BJ (cell line): Measurements from ENCODE around the gene ZBTB44. TPM values are rescaled to one million over a fixed set of nuclear protein-coding genes. Genes with fewer than 3 reads are reported as not detected.

Experiments used
- CTCF ChIA-PET: fragments of 350-600 bp; formaldehyde crosslinking; extraction: SDS; loops from one replicate; lab custom pipeline; 2021; ENCODE audit warnings: antibody characterized with exemption, inconsistent platforms; lab: Yijun Ruan, JAX
- POLR2A ChIA-PET: fragments of 300-600 bp; sonication (Branson Sonifier 250); formaldehyde crosslinking; extraction: SDS; loops from one replicate; lab custom pipeline; 2021; ENCODE audit warnings: antibody characterized with exemption; lab: Charles Lee
- DNase-seq: peaks from one replicate; pipeline ENCODE4 v3.0.0-alpha.2; 2011; ENCODE audit warnings: low read depth
- H3K27me3 ChIP-seq: 2 replicates; pipeline ENCODE4 v1.6.0; 2011; ENCODE audit warnings: low read length; ENCODE audit not compliant: control insufficient read depth, insufficient read depth
- H3K36me3 ChIP-seq: 2 replicates; pipeline ENCODE4 v1.5.1; 2011; ENCODE audit warnings: low read length; ENCODE audit not compliant: control insufficient read depth, insufficient read depth
- H3K4me3 ChIP-seq: 2 replicates; pipeline ENCODE4 v1.5.1; 2011; ENCODE audit warnings: low read depth, mild to moderate bottlenecking, control low read depth, low read length
- polyA plus RNA-seq: library from polyadenylated mRNA; depleted of rRNA; stranded (reverse); fragments of >200 nt; gene quantifications from 2 replicates; pipeline ENCODE4 v1.2.3, GENCODE V29; 2011
- TF ChIP-seq, protein P1 (sequence below): IDR thresholded peaks from 2 replicates; pipeline ENCODE4 v1.5.1; 2011; ENCODE audit warnings: low read depth, mild to moderate bottlenecking, control low read depth, inconsistent platforms, low read length, moderate library complexity; ENCODE audit not compliant: insufficient read depth

ZBTB44 gene
- polyA plus RNA-seq, 1 experiment: 11.5 TPM

DNA sequence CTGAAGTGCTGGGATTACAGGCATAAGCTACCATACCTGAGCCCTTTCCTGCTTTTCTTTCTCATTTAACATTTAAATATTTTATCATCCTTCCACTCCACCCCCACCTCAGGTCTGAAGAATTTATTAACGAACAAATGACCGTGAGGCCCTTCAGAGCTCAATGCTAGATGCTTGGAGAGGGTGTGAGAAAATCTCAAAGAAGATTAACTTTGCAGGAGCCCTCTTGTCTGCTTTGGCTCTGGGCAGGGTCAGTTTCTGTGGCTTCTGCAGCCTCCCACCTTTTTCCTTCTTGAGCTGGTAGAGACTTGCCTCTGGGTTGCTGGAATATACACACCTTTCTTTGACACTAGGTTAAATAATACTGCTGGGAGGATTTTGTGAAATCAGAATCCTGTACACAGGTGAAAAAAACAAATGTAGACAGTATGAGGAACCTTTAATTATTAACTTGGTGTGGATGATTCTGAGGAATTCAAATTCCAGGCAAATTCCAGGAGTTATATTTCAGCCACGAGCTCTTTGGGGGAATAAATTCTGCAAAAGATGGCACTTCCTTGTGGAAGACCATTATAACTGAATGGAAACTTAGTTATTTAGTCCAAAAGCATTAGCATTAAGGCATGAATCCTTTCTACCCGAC is 3.4 kb upstream of the ZBTB44 start:
- Histone ChIP-seq H3K4me3 (no peak overlapping the region), H3K36me3 (no peaks in the 10 kb centered on the region), H3K27me3 (no peaks in the 10 kb centered on the region)
- CTCF ChIA-PET: no interaction called here
- DNase-seq: no peak
- TF ChIP-seq, protein P1, sequence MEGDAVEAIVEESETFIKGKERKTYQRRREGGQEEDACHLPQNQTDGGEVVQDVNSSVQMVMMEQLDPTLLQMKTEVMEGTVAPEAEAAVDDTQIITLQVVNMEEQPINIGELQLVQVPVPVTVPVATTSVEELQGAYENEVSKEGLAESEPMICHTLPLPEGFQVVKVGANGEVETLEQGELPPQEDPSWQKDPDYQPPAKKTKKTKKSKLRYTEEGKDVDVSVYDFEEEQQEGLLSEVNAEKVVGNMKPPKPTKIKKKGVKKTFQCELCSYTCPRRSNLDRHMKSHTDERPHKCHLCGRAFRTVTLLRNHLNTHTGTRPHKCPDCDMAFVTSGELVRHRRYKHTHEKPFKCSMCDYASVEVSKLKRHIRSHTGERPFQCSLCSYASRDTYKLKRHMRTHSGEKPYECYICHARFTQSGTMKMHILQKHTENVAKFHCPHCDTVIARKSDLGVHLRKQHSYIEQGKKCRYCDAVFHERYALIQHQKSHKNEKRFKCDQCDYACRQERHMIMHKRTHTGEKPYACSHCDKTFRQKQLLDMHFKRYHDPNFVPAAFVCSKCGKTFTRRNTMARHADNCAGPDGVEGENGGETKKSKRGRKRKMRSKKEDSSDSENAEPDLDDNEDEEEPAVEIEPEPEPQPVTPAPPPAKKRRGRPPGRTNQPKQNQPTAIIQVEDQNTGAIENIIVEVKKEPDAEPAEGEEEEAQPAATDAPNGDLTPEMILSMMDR: no peak
- POLR2A ChIA-PET: no interaction called here

DNA sequence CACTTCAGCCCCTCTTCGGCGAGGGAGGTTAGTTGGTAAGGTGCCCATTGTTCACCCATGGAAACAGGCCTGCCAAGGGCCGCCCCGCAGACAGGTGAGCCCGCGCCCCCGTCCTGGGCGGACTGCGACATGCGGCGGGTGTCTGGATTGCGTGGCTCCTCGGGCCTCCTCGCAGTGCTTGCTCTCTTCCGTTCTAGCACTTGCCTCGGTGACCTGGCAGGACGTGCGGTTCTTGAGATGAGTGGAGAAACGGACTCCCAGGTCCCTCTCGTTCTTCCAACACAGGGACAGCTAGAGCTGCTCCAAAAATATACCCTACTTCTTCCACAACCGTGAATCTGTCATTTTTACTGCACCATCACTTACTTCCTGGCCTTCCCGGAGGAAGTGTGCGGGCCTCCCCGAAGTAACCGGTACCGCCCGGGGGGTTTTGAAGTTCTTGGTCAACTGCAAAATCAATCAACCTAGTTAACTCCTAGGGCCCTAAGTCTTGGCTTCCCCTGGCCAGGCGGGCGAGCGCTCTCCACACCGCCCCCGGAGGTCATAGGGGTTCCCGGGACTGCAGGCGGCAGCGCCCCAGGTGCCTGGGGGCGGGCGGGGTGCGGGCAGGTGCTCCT is 745 bp upstream of the ZBTB44 start:
- POLR2A ChIA-PET: no interaction called here
- Histone ChIP-seq H3K36me3 (no peaks in the 10 kb centered on the region), H3K4me3 (peak overlapping the region; percentile 7; the same call in 1 of the 2 replicates), H3K27me3 (no peaks in the 10 kb centered on the region)
- CTCF ChIA-PET: no interaction called here
- TF ChIP-seq, protein P1: no peak
- DNase-seq: no peak

DNA sequence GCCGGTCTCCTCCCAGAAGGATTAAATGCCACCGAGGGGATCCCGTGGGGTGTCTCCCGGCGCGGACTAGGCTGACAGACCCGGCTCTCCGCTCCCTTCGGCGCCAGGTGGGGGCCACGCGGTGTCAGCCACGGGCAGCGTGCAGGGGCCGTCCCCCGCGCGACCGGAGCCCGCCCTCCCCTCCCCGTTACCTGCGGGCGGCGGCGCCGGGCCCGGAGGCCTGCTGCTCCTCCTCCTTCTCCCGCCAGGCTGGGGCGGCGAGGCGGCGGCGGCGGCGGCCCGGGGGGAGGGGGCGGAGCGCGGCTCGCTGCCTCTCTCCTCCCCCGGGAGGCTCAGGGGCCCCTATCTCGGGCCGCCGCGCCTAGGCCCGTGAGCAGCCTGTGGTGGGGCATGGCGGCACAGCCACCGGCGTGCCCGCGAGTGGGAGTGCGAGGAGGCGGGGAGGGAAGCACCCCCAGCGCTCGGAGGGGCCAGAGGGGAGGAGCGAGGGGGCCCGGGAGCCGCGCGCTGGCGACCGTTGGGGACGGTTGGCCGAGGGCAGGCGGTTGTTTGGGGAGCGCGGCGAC is 450 bp downstream of the ZBTB44 start:
- DNase-seq: no peak
- ChIA-PET POLR2A (no interaction called here), CTCF (no interaction called here)
- Histone ChIP-seq H3K27me3 (no peaks in the 10 kb centered on the region), H3K4me3 (peak overlapping the region; percentile 78), H3K36me3 (no peaks in the 10 kb centered on the region)
- TF ChIP-seq, protein P1: no peak

DNA sequence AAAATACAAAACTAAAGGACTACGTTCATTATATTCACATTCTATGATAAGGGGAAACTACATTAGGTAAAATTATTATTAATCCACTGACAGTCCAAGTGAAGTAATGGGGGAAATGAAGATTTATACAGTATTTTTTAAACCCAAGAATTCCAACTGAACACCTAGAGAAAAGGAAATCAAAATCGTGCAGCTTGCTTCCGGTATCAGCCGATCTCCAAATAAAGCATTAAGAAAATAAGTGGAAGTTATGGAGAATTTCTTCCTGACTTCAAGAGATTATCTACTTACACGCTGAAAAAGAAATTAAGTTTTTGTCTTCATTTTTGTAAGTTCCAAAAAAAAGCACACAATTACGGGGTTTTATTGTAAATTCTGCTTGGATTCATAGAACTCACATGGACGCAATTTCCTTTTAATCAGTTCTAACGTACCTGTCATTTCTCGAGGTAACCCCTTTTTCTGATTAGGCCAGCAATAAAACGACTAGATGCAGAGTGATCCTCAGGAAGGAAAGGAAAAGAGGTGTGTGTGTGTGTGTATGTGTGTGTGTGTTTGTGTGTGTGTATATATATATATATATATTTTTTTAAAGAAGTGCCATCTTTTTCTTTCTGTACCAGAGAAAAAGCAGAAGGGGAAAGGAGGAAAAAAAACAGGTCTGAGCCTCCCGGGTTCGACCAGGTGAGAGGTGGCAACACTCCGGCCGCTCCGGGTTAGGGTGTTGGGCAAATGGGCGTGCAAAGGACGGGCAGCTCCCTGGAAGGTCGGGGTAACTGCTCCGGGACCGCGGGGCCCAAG is 1.1 kb downstream of the ZBTB44 start:
- TF ChIP-seq, protein P1: no peak
- Histone ChIP-seq H3K4me3 (peak overlapping the region; percentile 78), H3K36me3 (no peaks in the 10 kb centered on the region), H3K27me3 (no peaks in the 10 kb centered on the region)
- POLR2A ChIA-PET: interaction anchor here (0.7 to 1.0 kb wide), 2 partner anchors 10 to 113 kb away, joined by 5 to 7 read pairs; no protein-coding TSS in a partner anchor
- CTCF ChIA-PET: no interaction called here
- no peak for DNase-seq

DNA sequence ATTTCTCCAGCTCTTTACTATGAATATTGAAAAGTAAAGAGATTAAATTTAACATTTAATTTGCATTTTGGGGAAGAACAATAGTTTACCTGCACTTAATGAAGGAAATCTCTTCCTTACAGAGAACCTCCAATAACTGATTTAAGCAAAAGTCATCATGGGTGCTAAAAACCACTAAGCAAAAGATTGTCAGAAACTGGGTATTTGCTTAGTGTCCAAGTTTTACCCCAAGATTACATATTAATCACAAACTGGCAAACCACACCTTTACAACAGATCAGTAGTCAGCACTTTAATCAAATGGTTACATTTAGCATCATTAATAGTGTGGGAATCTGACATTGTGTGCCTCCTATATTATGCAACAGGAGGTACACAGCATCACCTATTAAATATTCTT is 2.7 kb downstream of the ZBTB44 start:
- no peak overlapping the region for H3K4me3 ChIP-seq
- POLR2A ChIA-PET: no interaction called here
- TF ChIP-seq, protein P1: no peak
- no peak for DNase-seq
- H3K36me3 ChIP-seq: no peaks in the 10 kb centered on the region
- CTCF ChIA-PET: no interaction called here
- no peaks in the 10 kb centered on the region for H3K27me3 ChIP-seq
